ENCODE results near the gene DCST1.
A peak's percentile ranks its signal among the peaks of the same experiment; 100 is the strongest.

The DCST1 gene

GRCh38 chr1:155057104-155057503 is 23.5 kb downstream of the DCST1 start:
- no peak overlapping the region for H3K4me3 Mint-ChIP-seq
- no peak overlapping the region for H3K27ac Mint-ChIP-seq
- ATAC-seq (ENCODE audit: low read depth) = no peak
- H3K36me3 Mint-ChIP-seq = peaks cover 2% of the 10 kb centered on the region
- H3K4me1 Mint-ChIP-seq = peaks cover 10% of the 10 kb centered on the region
- no peaks in the 10 kb centered on the region for H3K27me3 Mint-ChIP-seq
- no peak for DNase-seq (ENCODE audit: low spot score in 2 of 2)
- H3K9me3 Mint-ChIP-seq = no peaks in the 10 kb centered on the region

GRCh38 chr1:155057788-155058211 is 24.2 kb downstream of the DCST1 start:
- peaks cover 8% of the 10 kb centered on the region for H3K4me1 Mint-ChIP-seq
- H3K27ac Mint-ChIP-seq = no peak overlapping the region
- no peak overlapping the region for H3K4me3 Mint-ChIP-seq
- H3K9me3 Mint-ChIP-seq = no peaks in the 10 kb centered on the region
- no peak for ATAC-seq (ENCODE audit: low read depth)
- H3K27me3 Mint-ChIP-seq = no peaks in the 10 kb centered on the region
- no peak for DNase-seq (ENCODE audit: low spot score in 2 of 2)
- H3K36me3 Mint-ChIP-seq = peaks cover 2% of the 10 kb centered on the region

- ATAC-seq (ENCODE audit: low read depth) (no peak), DNase-seq (ENCODE audit: low spot score in 2 of 2) (no peak)
- Mint-ChIP-seq H3K9me3 (no peaks in the 10 kb centered on the region), H3K4me1 (peaks cover 17% of the 10 kb centered on the region), H3K27ac (no peak overlapping the region), H3K4me3 (no peak overlapping the region), H3K36me3 (peaks cover 2% of the 10 kb centered on the region), H3K27me3 (no peaks in the 10 kb centered on the region)
Measured at GRCh38 chr1:155060736-155061135, 27.1 kb downstream of the DCST1 start.

GRCh38 chr1:155061381-155062150 is 27.9 kb downstream of the DCST1 start:
- peak; percentile 100 for DNase-seq (ENCODE audit: low spot score in 2 of 2)
- H3K4me3 Mint-ChIP-seq = peak overlapping the region; percentile 35
- H3K27ac Mint-ChIP-seq = no peak overlapping the region
- no peaks in the 10 kb centered on the region for H3K9me3 Mint-ChIP-seq
- H3K4me1 Mint-ChIP-seq = peaks cover 20% of the 10 kb centered on the region
- no peaks in the 10 kb centered on the region for H3K27me3 Mint-ChIP-seq
- H3K36me3 Mint-ChIP-seq = peaks cover 2% of the 10 kb centered on the region
- ATAC-seq (ENCODE audit: low read depth) = peak; percentile 53

- H3K4me3 Mint-ChIP-seq = peak overlapping the region; percentile 96
Measured at GRCh38 chr1:155062151-155062686, 28.6 kb downstream of the DCST1 start.

GRCh38 chr1:155062702-155063411 is 29.2 kb downstream of the DCST1 start:
- no peaks in the 10 kb centered on the region for H3K27me3 Mint-ChIP-seq
- H3K27ac Mint-ChIP-seq = peak overlapping the region; percentile 11
- H3K4me1 Mint-ChIP-seq = peaks cover 26% of the 10 kb centered on the region
- no peaks in the 10 kb centered on the region for H3K9me3 Mint-ChIP-seq
- ATAC-seq (ENCODE audit: low read depth) (peak; percentile 22), DNase-seq (ENCODE audit: low spot score in 2 of 2) (peak; percentile 78 to 86)
- H3K4me3 Mint-ChIP-seq = peak overlapping the region; percentile 96
- peaks cover 9% of the 10 kb centered on the region for H3K36me3 Mint-ChIP-seq

More at GRCh38 chr1:155062151-155062686, 28.6 kb downstream of the DCST1 start:
- H3K27me3 Mint-ChIP-seq = no peaks in the 10 kb centered on the region
- H3K4me1 Mint-ChIP-seq = peaks cover 24% of the 10 kb centered on the region
- H3K27ac Mint-ChIP-seq = no peak overlapping the region
- H3K36me3 Mint-ChIP-seq = peaks cover 6% of the 10 kb centered on the region
- no peak for ATAC-seq (ENCODE audit: low read depth)
- DNase-seq (ENCODE audit: low spot score in 2 of 2) = no peak
- H3K9me3 Mint-ChIP-seq = no peaks in the 10 kb centered on the region

- DNase-seq (ENCODE audit: low spot score in 2 of 2) (peak; percentile 83 to 87), ATAC-seq (ENCODE audit: low read depth) (peak; percentile 83)
Measured at GRCh38 chr1:155063550-155064110, 30.0 kb downstream of the DCST1 start, which contains the start of gene EFNA4. TSS of gene EFNA4 (plus strand) at chr1:155063740. CDS start at chr1:155063824, 84 bp downstream.

GRCh38 chr1:155064111-155064831 is 30.6 kb downstream of the DCST1 start:
- DNase-seq (ENCODE audit: low spot score in 2 of 2) (no peak), ATAC-seq (ENCODE audit: low read depth) (no peak)
- Mint-ChIP-seq H3K4me3 (peak overlapping the region; percentile 92), H3K36me3 (peaks cover 14% of the 10 kb centered on the region), H3K27me3 (no peaks in the 10 kb centered on the region), H3K27ac (peak overlapping the region; percentile 67), H3K9me3 (no peaks in the 10 kb centered on the region), H3K4me1 (peaks cover 29% of the 10 kb centered on the region)

More at GRCh38 chr1:155063550-155064110, 30.0 kb downstream of the DCST1 start, which contains the start of gene EFNA4:
- H3K4me1 Mint-ChIP-seq = peaks cover 29% of the 10 kb centered on the region
- no peaks in the 10 kb centered on the region for H3K9me3 Mint-ChIP-seq
- H3K36me3 Mint-ChIP-seq = peaks cover 13% of the 10 kb centered on the region
- no peaks in the 10 kb centered on the region for H3K27me3 Mint-ChIP-seq
- H3K4me3 Mint-ChIP-seq = peak within 1 kb of the TSS; percentile 96
- H3K27ac Mint-ChIP-seq = peak within 1 kb of the TSS; percentile 67

GRCh38 chr1:155064832-155065429 is 31.3 kb downstream of the DCST1 start:
- ATAC-seq (ENCODE audit: low read depth) = no peak
- peaks cover 14% of the 10 kb centered on the region for H3K36me3 Mint-ChIP-seq
- no peaks in the 10 kb centered on the region for H3K27me3 Mint-ChIP-seq
- peaks cover 29% of the 10 kb centered on the region for H3K4me1 Mint-ChIP-seq
- peak overlapping the region; percentile 67 for H3K27ac Mint-ChIP-seq
- H3K4me3 Mint-ChIP-seq = peak overlapping the region; percentile 92
- DNase-seq (ENCODE audit: low spot score in 2 of 2) = no peak
- no peaks in the 10 kb centered on the region for H3K9me3 Mint-ChIP-seq

GRCh38 chr1:155066777-155067176 is 33.2 kb downstream of the DCST1 start:
- Mint-ChIP-seq H3K36me3 (peaks cover 14% of the 10 kb centered on the region), H3K9me3 (no peaks in the 10 kb centered on the region), H3K27me3 (no peaks in the 10 kb centered on the region), H3K27ac (no peak overlapping the region), H3K4me1 (peaks cover 28% of the 10 kb centered on the region), H3K4me3 (no peak overlapping the region)
- ATAC-seq (ENCODE audit: low read depth) (no peak), DNase-seq (ENCODE audit: low spot score in 2 of 2) (no peak)

GRCh38 chr1:155068599-155068998 is 35.0 kb downstream of the DCST1 start:
- peaks cover 14% of the 10 kb centered on the region for H3K36me3 Mint-ChIP-seq
- ATAC-seq (ENCODE audit: low read depth) (no peak), DNase-seq (ENCODE audit: low spot score in 2 of 2) (no peak)
- H3K27me3 Mint-ChIP-seq = no peaks in the 10 kb centered on the region
- H3K9me3 Mint-ChIP-seq = no peaks in the 10 kb centered on the region
- no peak overlapping the region for H3K27ac Mint-ChIP-seq
- no peak overlapping the region for H3K4me3 Mint-ChIP-seq
- H3K4me1 Mint-ChIP-seq = peaks cover 34% of the 10 kb centered on the region

GRCh38 chr1:155069551-155070157 is 36.0 kb downstream of the DCST1 start:
- Mint-ChIP-seq H3K27ac (no peak overlapping the region), H3K4me3 (no peak overlapping the region), H3K36me3 (peaks cover 14% of the 10 kb centered on the region), H3K4me1 (peaks cover 32% of the 10 kb centered on the region), H3K9me3 (no peaks in the 10 kb centered on the region), H3K27me3 (no peaks in the 10 kb centered on the region)
- DNase-seq (ENCODE audit: low spot score in 2 of 2) (no peak), ATAC-seq (ENCODE audit: low read depth) (no peak)

GRCh38 chr1:155070158-155070621 is 36.6 kb downstream of the DCST1 start:
- no peaks in the 10 kb centered on the region for H3K9me3 Mint-ChIP-seq
- H3K27me3 Mint-ChIP-seq = no peaks in the 10 kb centered on the region
- DNase-seq (ENCODE audit: low spot score in 2 of 2) (no peak), ATAC-seq (ENCODE audit: low read depth) (no peak)
- H3K36me3 Mint-ChIP-seq = peaks cover 14% of the 10 kb centered on the region
- peaks cover 32% of the 10 kb centered on the region for H3K4me1 Mint-ChIP-seq
- no peak overlapping the region for H3K27ac Mint-ChIP-seq
- H3K4me3 Mint-ChIP-seq = peak overlapping the region; percentile 47
